ENCODE measurements around the gene SERPINB10. TPM values are rescaled to one million over a fixed set of nuclear protein-coding genes. Genes with fewer than 3 reads are reported as not detected.
A peak's percentile ranks its signal among the peaks of the same experiment; 100 is the strongest.

SERPINB10 gene
- total RNA-seq: under 1 TPM in 1 of 3 donors, not detected in 2; 0.27 TPM

DNA sequence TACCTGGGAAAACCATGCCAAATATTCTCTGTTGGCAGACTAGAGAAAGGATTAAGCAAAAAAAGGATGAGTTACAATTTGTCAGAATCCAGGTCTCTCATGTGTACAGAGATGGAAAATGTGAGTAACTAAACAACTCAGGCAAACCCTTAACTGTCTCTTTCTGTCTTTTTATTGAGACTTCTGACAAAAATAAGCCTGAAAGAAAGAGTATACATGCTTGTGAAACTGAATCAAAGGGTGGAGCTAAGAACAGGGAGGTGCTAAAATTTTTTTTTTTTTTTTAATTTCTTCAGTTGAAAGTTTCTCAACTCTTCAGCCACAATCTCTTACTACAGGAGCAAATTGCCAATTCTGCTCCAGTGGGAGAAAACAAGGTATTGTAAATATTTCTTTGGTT, at the start of gene SERPINB10:
Gene SERPINB10 (plus strand): TSS at position 295 of the 400 bp plus-strand sequence. CDS start 7,553 bp downstream, outside the sequence.
- Mint-ChIP-seq H3K9me3 (no peaks in the 10 kb centered on the region), H3K4me1 (ENCODE audit: low read depth) (no peaks in the 10 kb centered on the region), H3K36me3 (ENCODE audit: insufficient read depth) (no peaks in the 10 kb centered on the region), H3K4me3 (no peak within 1 kb of the TSS), H3K27me3 (ENCODE audit: low read depth) (peaks cover 16% of the 10 kb centered on the region)
- ATAC-seq (no peak), DNase-seq (no peak)

DNA sequence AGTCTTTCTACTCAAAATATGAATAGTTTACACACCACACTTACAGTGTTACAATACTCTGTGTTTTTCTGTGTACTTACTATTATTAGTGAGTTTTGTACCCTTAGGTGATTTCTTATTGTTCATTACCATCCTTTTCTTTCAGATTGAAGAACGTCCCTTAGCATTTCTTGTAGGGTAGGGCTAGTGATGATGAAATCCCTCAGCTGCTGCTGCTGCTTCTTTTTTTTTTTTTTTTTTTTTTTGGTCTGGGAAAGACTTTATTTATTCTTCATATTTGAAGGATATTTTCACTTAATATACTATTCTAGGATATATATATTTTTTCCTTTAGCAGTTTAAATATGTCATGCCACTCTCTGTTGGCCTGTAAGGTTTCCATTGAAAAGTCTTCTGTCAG, 49.3 kb upstream of the SERPINB10 start:
- no peaks in the 10 kb centered on the region for H3K9me3 Mint-ChIP-seq

GRCh38 chr18:63859781-63860475, 47.8 kb upstream of the SERPINB10 start:
- DNase-seq (no peak), ATAC-seq (no peak)
- Mint-ChIP-seq H3K9me3 (no peaks in the 10 kb centered on the region), H3K27me3 (ENCODE audit: low read depth) (peaks cover 17% of the 10 kb centered on the region), H3K36me3 (ENCODE audit: insufficient read depth) (no peaks in the 10 kb centered on the region), H3K4me1 (ENCODE audit: low read depth) (no peaks in the 10 kb centered on the region), H3K4me3 (no peak overlapping the region)

More for the DNA sequence above, 49.3 kb upstream of the SERPINB10 start:
- peaks cover 17% of the 10 kb centered on the region for H3K27me3 Mint-ChIP-seq (ENCODE audit: low read depth)
- no peaks in the 10 kb centered on the region for H3K4me1 Mint-ChIP-seq (ENCODE audit: low read depth)
- ATAC-seq (no peak), DNase-seq (no peak)
- H3K4me3 Mint-ChIP-seq: no peak overlapping the region
- H3K36me3 Mint-ChIP-seq (ENCODE audit: insufficient read depth): no peaks in the 10 kb centered on the region

DNA sequence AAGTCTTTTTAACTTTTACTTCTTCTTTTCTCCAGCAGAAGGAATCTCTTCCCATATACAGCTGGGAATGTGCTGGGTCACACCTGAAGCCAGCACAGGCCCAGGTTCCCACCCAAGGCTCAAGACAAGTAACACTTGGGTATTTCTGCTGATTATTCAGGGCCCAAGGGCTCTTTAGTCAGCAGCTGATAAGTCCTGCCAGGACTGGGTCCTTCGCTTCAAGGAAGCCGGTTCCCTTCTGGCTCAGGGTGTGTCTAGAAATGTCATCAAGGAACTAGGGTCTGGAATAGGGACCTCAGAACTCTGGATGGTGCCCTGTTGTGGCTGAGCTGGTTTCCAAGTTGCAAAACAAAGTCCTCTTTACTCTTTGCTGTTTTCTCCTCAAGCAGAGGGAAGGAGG, 47.2 kb upstream of the SERPINB10 start:
- no peaks in the 10 kb centered on the region for H3K36me3 Mint-ChIP-seq (ENCODE audit: insufficient read depth)
- no peak overlapping the region for H3K4me3 Mint-ChIP-seq
- H3K27me3 Mint-ChIP-seq (ENCODE audit: low read depth): peaks cover 17% of the 10 kb centered on the region
- DNase-seq (no peak), ATAC-seq (no peak)
- H3K9me3 Mint-ChIP-seq: no peaks in the 10 kb centered on the region
- no peaks in the 10 kb centered on the region for H3K4me1 Mint-ChIP-seq (ENCODE audit: low read depth)

DNA sequence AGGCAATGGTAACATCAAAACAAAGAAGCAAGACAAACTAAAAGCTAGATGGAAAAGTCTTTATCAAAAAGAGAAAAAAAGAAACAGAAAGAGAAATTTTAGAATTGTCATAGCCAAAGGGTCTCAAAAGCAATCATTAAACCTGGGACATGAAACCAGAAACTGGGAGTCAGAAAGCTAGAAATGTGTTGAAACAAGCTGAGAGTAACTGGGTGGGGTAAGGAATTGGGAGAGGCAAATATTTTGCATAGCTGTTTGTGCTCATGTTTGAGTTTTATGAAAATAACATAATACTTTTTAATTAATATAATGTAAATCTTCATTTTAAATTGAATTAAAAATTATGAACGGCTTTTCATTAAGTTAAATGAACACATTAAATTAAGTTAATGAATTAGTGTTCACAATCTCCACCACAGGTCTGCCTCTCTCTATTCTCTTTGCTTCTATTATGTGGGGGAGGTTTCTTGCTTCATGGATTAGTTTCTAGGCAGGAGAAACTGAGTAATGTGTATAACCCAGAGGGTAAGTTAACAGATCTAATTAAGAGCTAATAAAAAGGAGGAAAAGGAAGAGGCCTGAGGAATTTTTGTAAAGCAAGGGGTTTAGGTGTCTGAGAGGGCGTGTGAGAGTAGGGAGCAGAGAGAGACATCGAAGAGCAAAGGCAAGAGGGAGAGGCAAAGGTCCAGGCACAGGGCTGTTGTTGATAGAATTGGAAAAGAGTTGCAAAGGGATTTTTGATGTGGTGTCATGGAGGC, 40.2 kb upstream of the SERPINB10 start:
- H3K9me3 Mint-ChIP-seq: no peaks in the 10 kb centered on the region
- H3K4me3 Mint-ChIP-seq: no peak overlapping the region
- ATAC-seq (no peak), DNase-seq (no peak)
- no peaks in the 10 kb centered on the region for H3K4me1 Mint-ChIP-seq (ENCODE audit: low read depth)
- H3K27me3 Mint-ChIP-seq (ENCODE audit: low read depth): peaks cover 11% of the 10 kb centered on the region
- no peaks in the 10 kb centered on the region for H3K36me3 Mint-ChIP-seq (ENCODE audit: insufficient read depth)

DNA sequence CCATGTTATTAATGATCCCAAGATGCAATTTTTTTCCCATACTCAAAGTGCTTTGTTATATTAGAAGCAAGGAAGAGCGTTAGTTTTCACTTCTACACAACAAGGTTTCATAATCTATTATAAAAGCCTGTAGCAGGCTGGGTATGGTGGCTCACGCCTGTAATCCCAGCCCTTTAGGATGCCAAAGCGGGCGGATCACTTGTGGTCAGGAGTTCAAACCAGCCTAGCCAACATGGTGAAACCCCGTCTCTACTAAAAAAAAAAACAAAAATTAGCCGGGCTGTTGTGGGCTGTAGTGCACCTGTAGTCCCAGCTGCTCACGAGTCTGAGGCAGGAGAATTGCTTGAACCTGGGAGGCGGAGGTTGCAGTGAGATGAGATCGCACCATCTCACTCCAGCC, 39.2 kb upstream of the SERPINB10 start:
- ATAC-seq: no peak
- no peaks in the 10 kb centered on the region for H3K4me1 Mint-ChIP-seq (ENCODE audit: low read depth)

DNA sequence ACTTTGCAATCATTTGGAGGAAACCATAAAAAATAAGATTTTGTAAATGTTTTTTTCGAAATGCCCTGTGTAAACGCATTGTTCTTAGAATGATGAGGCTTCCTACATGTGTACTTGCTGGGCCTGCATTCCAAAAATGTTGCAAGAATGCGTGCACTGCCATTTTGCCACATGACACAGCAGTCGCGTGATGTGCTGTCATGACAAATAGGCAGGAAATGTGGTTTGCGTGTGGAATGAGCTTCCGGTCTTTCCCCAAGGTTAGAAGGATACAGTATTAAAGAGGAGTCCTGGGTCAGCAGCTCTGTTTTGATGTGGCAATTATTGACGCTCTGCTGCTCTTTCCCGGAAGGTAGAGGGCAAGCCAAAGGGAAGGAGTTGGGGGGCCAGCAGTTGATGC, 38.4 kb upstream of the SERPINB10 start:
- Mint-ChIP-seq H3K4me1 (ENCODE audit: low read depth) (no peaks in the 10 kb centered on the region), H3K4me3 (no peak overlapping the region), H3K27me3 (ENCODE audit: low read depth) (peaks cover 13% of the 10 kb centered on the region), H3K36me3 (ENCODE audit: insufficient read depth) (no peaks in the 10 kb centered on the region), H3K9me3 (no peaks in the 10 kb centered on the region)
- no peak for DNase-seq
- no peak for ATAC-seq

More for the DNA sequence above, 39.2 kb upstream of the SERPINB10 start:
- Mint-ChIP-seq H3K4me3 (no peak overlapping the region), H3K9me3 (no peaks in the 10 kb centered on the region), H3K36me3 (ENCODE audit: insufficient read depth) (no peaks in the 10 kb centered on the region), H3K27me3 (ENCODE audit: low read depth) (peaks cover 13% of the 10 kb centered on the region)
- DNase-seq: no peak

- H3K9me3 Mint-ChIP-seq: no peaks in the 10 kb centered on the region
- peaks cover 13% of the 10 kb centered on the region for H3K27me3 Mint-ChIP-seq (ENCODE audit: low read depth)
Measured at GRCh38 chr18:63869851-63870250, 37.9 kb upstream of the SERPINB10 start.

GRCh38 chr18:63871836-63872235, 35.9 kb upstream of the SERPINB10 start:
- Mint-ChIP-seq H3K27me3 (ENCODE audit: low read depth) (peaks cover 11% of the 10 kb centered on the region), H3K36me3 (ENCODE audit: insufficient read depth) (no peaks in the 10 kb centered on the region), H3K9me3 (no peaks in the 10 kb centered on the region), H3K4me3 (no peak overlapping the region), H3K4me1 (ENCODE audit: low read depth) (no peaks in the 10 kb centered on the region)
- DNase-seq: no peak
- ATAC-seq: no peak

More at GRCh38 chr18:63869851-63870250, 37.9 kb upstream of the SERPINB10 start:
- DNase-seq (no peak), ATAC-seq (no peak)
- H3K4me1 Mint-ChIP-seq (ENCODE audit: low read depth): no peaks in the 10 kb centered on the region
- H3K4me3 Mint-ChIP-seq: no peak overlapping the region
- no peaks in the 10 kb centered on the region for H3K36me3 Mint-ChIP-seq (ENCODE audit: insufficient read depth)

- DNase-seq (no peak), ATAC-seq (no peak)
- Mint-ChIP-seq H3K4me3 (no peak overlapping the region), H3K9me3 (no peaks in the 10 kb centered on the region), H3K27me3 (ENCODE audit: low read depth) (peaks cover 10% of the 10 kb centered on the region), H3K36me3 (ENCODE audit: insufficient read depth) (no peaks in the 10 kb centered on the region), H3K4me1 (ENCODE audit: low read depth) (no peaks in the 10 kb centered on the region)
Measured at GRCh38 chr18:63872586-63872985, 35.2 kb upstream of the SERPINB10 start.

DNA sequence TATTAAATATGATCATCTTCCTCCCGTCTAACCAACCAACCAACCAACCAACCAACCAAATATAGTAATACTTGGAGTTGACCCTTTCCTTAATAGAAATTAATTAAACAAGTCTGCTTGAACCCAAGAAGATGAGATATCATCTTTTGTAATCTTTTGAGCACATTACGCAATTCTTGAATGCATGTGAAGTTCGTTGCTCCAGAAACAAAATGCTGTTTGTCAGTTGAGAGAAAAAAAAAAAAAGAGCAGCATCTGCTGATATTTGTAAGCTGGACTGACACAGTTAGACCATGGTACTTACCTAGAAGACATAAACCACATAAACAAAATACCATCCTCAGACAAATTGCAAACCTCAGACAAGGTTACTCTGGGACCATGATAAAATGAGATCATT, 29.4 kb upstream of the SERPINB10 start:
- H3K9me3 Mint-ChIP-seq: no peaks in the 10 kb centered on the region
- peaks cover 9% of the 10 kb centered on the region for H3K4me1 Mint-ChIP-seq (ENCODE audit: low read depth)
- H3K36me3 Mint-ChIP-seq (ENCODE audit: insufficient read depth): no peaks in the 10 kb centered on the region
- ATAC-seq (no peak), DNase-seq (no peak)
- H3K27me3 Mint-ChIP-seq (ENCODE audit: low read depth): peaks cover 3% of the 10 kb centered on the region
- no peak overlapping the region for H3K4me3 Mint-ChIP-seq

- H3K4me1 Mint-ChIP-seq (ENCODE audit: low read depth): peaks cover 9% of the 10 kb centered on the region
- no peaks in the 10 kb centered on the region for H3K9me3 Mint-ChIP-seq
- peaks cover 3% of the 10 kb centered on the region for H3K27me3 Mint-ChIP-seq (ENCODE audit: low read depth)
- no peak for DNase-seq
- no peak for ATAC-seq
- H3K36me3 Mint-ChIP-seq (ENCODE audit: insufficient read depth): no peaks in the 10 kb centered on the region
- H3K4me3 Mint-ChIP-seq: no peak overlapping the region
Measured at GRCh38 chr18:63878925-63879324, 28.8 kb upstream of the SERPINB10 start.

- Mint-ChIP-seq H3K27me3 (ENCODE audit: low read depth) (peaks cover 7% of the 10 kb centered on the region), H3K4me3 (no peak overlapping the region), H3K36me3 (ENCODE audit: insufficient read depth) (no peaks in the 10 kb centered on the region), H3K9me3 (no peaks in the 10 kb centered on the region), H3K4me1 (ENCODE audit: low read depth) (peaks cover 9% of the 10 kb centered on the region)
- ATAC-seq (no peak), DNase-seq (no peak)
Measured at GRCh38 chr18:63879709-63880108, 28.0 kb upstream of the SERPINB10 start.

GRCh38 chr18:63881851-63882250, 25.9 kb upstream of the SERPINB10 start:
- H3K9me3 Mint-ChIP-seq: no peaks in the 10 kb centered on the region
- peak; percentile 40 to 67 for ATAC-seq
- H3K27me3 Mint-ChIP-seq (ENCODE audit: low read depth): peaks cover 15% of the 10 kb centered on the region
- DNase-seq: no peak
- H3K4me3 Mint-ChIP-seq: no peak overlapping the region
- H3K36me3 Mint-ChIP-seq (ENCODE audit: insufficient read depth): no peaks in the 10 kb centered on the region
- peaks cover 9% of the 10 kb centered on the region for H3K4me1 Mint-ChIP-seq (ENCODE audit: low read depth)
